SU-DHL-6 (cell line): ENCODE results near the gene DMRTB1.

Experiments used
- H2AFZ ChIP-seq: fragments of 200-600 bp; sonication (generic); 2 replicates; pipeline ENCODE4 v1.6.1; 2014; ENCODE audit warnings: low read depth, mild to moderate bottlenecking, moderate library complexity, mixed read lengths, antibody characterized with exemption, low read length; ENCODE audit not compliant: severe bottlenecking
- H3F3A ChIP-seq: fragments of 200-600 bp; shearing (Covaris generic); 2 replicates; pipeline ENCODE4 v1.6.0; 2016; ENCODE audit warnings: antibody characterized with exemption, mild to moderate bottlenecking; ENCODE audit not compliant: insufficient read depth
- H3K27ac ChIP-seq: fragments of 200-600 bp; sonication (generic); 2 replicates; pipeline ENCODE4 v1.5.1; 2016; ENCODE audit warnings: low read depth, mild to moderate bottlenecking, low read length, moderate library complexity, mixed read lengths
- H3K27me3 ChIP-seq: fragments of 200-600 bp; sonication (generic), shearing (Covaris generic); 2 replicates; pipeline ENCODE4 v1.6.0; 2014; ENCODE audit warnings: mild to moderate bottlenecking, low read length
- H3K36me3 ChIP-seq: fragments of 200-600 bp; sonication (generic); 2 replicates; pipeline ENCODE4 v1.6.1; 2014; ENCODE audit warnings: mild to moderate bottlenecking, low read length, mixed read lengths
- H3K4me2 ChIP-seq: fragments of 300-600, 200-600 bp; shearing (Covaris generic), sonication (generic); 2 replicates; pipeline ENCODE4 v1.6.0; 2014; ENCODE audit warnings: low read length, low read depth, mild to moderate bottlenecking; ENCODE audit not compliant: poor library complexity, severe bottlenecking
- H3K4me3 ChIP-seq: fragments of 200-600 bp; sonication (generic); 2 replicates; pipeline ENCODE4 v1.5.1; 2014; ENCODE audit warnings: antibody characterized with exemption, low read length, mild to moderate bottlenecking, mixed read lengths; ENCODE audit not compliant: insufficient read depth, poor library complexity, severe bottlenecking
- H3K79me2 ChIP-seq: fragments of 200-600 bp; sonication (generic); 2 replicates; pipeline ENCODE4 v1.6.1; 2014; ENCODE audit warnings: mild to moderate bottlenecking, low read length, moderate library complexity; ENCODE audit not compliant: insufficient read depth
- H3K9ac ChIP-seq: fragments of 200-600 bp; sonication (generic); 2 replicates; pipeline ENCODE4 v1.7.0; 2014; ENCODE audit warnings: mild to moderate bottlenecking, low read length
- H3K9me2 ChIP-seq: fragments of 200-600 bp; sonication (generic); replicated peaks from 2 replicates; pipeline ENCODE4 v1.6.1; 2014; ENCODE audit warnings: low read length; ENCODE audit not compliant: insufficient read depth
- H3K9me3 ChIP-seq: fragments of 200-600 bp; sonication (generic); 2 replicates; pipeline ENCODE4 v1.6.1; 2014; ENCODE audit warnings: low read length, mixed read lengths; ENCODE audit not compliant: insufficient read depth
- H4K20me1 ChIP-seq: fragments of 200-600 bp; sonication (generic); 2 replicates; pipeline ENCODE4 v1.6.1; 2014; ENCODE audit warnings: low read depth, mild to moderate bottlenecking, antibody characterized with exemption, low read length, moderate library complexity, mixed read lengths
- EZH2phosphoT487 ChIP-seq: fragments of 200-600 bp; sonication (generic), shearing (Covaris generic); conservative IDR thresholded peaks from 2 replicates; pipeline ENCODE4 v1.6.1; 2018; ENCODE audit warnings: mild to moderate bottlenecking, antibody characterized with exemption, low read length, moderate library complexity, mixed read lengths
- TF ChIP-seq, protein P1 (sequence below): fragments of 200-600 bp; sonication (generic); IDR thresholded peaks from one replicate; pipeline ENCODE4 v1.5.1; 2017; ENCODE audit warnings: antibody characterized with exemption, mild to moderate bottlenecking, low read length, moderate library complexity; ENCODE audit not compliant: insufficient read depth, poor library complexity, severe bottlenecking

DMRTB1 gene

DNA sequence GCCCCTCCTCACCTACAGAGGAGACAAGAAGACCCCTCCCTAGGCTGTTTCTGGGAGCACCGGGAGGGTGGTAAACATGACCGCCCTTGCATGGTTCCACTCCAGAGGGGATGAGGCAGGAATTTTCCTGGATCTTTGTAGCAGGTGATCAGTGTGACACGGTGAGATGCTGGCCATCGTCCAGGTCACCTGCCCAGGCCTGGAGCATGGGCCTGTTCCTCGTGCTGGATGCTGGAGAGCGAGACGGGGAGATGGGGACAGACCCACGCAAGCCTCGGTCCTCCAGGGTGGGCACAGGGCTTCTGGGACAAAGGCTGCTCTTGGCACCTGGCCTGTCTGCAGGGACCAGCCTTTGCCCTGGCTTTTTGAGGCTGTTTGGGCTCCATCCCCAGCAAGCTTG, 46.2 kb downstream of the DMRTB1 start:
- H3K4me3 ChIP-seq: no peak overlapping the region
- H3K36me3 ChIP-seq: no peaks in the 10 kb centered on the region
- no peaks in the 10 kb centered on the region for H3K9me3 ChIP-seq
- H4K20me1 ChIP-seq: no peaks in the 10 kb centered on the region
- no peaks in the 10 kb centered on the region for H3K79me2 ChIP-seq
- H2AFZ ChIP-seq: no peak overlapping the region
- no peak overlapping the region for H3K4me2 ChIP-seq
- H3K27me3 ChIP-seq: no peaks in the 10 kb centered on the region
- no peaks in the 10 kb centered on the region for H3F3A ChIP-seq
- no peak overlapping the region for H3K9ac ChIP-seq
- H3K9me2 ChIP-seq: no peaks in the 10 kb centered on the region
- H3K27ac ChIP-seq: no peak overlapping the region
- no peak for TF ChIP-seq EZH2phosphoT487
- TF ChIP-seq, protein P1, sequence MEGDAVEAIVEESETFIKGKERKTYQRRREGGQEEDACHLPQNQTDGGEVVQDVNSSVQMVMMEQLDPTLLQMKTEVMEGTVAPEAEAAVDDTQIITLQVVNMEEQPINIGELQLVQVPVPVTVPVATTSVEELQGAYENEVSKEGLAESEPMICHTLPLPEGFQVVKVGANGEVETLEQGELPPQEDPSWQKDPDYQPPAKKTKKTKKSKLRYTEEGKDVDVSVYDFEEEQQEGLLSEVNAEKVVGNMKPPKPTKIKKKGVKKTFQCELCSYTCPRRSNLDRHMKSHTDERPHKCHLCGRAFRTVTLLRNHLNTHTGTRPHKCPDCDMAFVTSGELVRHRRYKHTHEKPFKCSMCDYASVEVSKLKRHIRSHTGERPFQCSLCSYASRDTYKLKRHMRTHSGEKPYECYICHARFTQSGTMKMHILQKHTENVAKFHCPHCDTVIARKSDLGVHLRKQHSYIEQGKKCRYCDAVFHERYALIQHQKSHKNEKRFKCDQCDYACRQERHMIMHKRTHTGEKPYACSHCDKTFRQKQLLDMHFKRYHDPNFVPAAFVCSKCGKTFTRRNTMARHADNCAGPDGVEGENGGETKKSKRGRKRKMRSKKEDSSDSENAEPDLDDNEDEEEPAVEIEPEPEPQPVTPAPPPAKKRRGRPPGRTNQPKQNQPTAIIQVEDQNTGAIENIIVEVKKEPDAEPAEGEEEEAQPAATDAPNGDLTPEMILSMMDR: no peak

DNA sequence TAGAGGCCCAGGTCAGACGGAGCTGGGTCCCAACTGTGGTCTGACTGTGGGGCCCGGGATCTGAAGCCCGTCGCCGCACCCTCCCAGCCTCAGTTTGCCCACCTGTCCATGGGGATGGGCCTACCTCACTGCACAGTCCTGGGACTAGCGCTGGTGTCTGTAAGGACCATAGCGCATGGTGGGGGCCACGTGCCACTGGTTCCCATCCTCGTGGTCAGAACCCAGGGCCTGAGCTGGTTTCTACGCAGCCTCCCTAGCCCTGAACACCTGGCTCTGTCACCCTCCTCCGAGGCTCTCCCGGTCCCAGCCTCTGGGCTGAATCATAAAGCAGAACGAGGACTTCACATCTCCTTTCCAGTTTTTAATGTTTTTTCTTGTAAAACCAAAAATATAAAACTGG, 46.7 kb downstream of the DMRTB1 start:
- no peaks in the 10 kb centered on the region for H3F3A ChIP-seq
- TF ChIP-seq EZH2phosphoT487: no peak
- TF ChIP-seq, protein P1: no peak

DNA sequence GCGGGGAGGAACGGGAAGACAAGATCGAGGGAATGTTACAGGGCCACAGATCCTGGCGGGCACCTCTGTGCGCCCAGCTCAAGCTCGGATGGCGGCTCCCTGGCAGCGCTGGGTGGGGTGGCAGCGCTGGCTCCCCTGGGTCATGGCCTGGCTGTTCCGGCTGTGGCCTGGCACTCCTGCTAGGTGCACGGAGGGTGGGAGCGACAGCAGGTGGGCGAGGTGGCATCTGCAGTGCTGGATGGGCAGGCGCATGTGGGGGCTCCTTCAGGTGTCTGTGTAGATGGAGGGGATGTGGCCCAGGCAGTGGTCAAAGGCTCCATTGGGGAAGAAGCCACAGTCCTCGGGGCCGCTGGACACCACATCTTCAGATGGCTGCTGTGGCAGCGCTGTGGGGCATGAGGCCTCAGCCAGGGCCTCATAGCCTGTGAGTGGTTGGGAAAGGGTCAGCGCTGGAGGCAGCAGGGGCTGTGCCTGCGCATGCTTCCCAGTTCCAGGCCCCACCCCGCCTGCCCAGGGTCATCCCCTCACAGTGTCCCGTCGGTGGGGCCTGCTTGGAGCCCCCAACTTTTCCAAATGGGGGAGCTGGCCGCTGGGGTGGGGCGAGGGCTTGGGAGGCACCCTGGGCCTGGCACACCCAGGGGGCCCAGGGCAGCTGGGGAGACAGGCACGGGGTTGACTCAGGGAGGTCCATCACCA, 47.3 kb downstream of the DMRTB1 start:
- Histone ChIP-seq H3K36me3 (no peaks in the 10 kb centered on the region), H3K9me2 (no peaks in the 10 kb centered on the region)

More for the DNA sequence above, 46.7 kb downstream of the DMRTB1 start:
- Histone ChIP-seq H3K4me2 (no peak overlapping the region), H3K4me3 (no peak overlapping the region), H3K9me2 (no peaks in the 10 kb centered on the region), H3K27ac (no peak overlapping the region), H3K27me3 (no peaks in the 10 kb centered on the region), H3K9ac (no peak overlapping the region), H3K36me3 (no peaks in the 10 kb centered on the region), H4K20me1 (no peaks in the 10 kb centered on the region), H3K79me2 (no peaks in the 10 kb centered on the region), H2AFZ (no peak overlapping the region), H3K9me3 (no peaks in the 10 kb centered on the region)

More for the DNA sequence above, 47.3 kb downstream of the DMRTB1 start:
- no peak overlapping the region for H2AFZ ChIP-seq
- no peaks in the 10 kb centered on the region for H3F3A ChIP-seq
- H4K20me1 ChIP-seq: no peaks in the 10 kb centered on the region
- TF ChIP-seq, protein P1: no peak
- no peak for TF ChIP-seq EZH2phosphoT487
- H3K4me2 ChIP-seq: no peak overlapping the region
- no peaks in the 10 kb centered on the region for H3K27me3 ChIP-seq
- H3K4me3 ChIP-seq: no peak overlapping the region
- H3K79me2 ChIP-seq: no peaks in the 10 kb centered on the region
- no peak overlapping the region for H3K27ac ChIP-seq
- no peaks in the 10 kb centered on the region for H3K9me3 ChIP-seq
- no peak overlapping the region for H3K9ac ChIP-seq
